ENCODE data around the gene HSPE1. TPM values are rescaled to one million over a fixed set of nuclear protein-coding genes. Genes with fewer than 3 reads are reported as not detected.

HSPE1 gene
- polyA plus RNA-seq, 1 donor from 2014 or later = 177 TPM

DNA sequence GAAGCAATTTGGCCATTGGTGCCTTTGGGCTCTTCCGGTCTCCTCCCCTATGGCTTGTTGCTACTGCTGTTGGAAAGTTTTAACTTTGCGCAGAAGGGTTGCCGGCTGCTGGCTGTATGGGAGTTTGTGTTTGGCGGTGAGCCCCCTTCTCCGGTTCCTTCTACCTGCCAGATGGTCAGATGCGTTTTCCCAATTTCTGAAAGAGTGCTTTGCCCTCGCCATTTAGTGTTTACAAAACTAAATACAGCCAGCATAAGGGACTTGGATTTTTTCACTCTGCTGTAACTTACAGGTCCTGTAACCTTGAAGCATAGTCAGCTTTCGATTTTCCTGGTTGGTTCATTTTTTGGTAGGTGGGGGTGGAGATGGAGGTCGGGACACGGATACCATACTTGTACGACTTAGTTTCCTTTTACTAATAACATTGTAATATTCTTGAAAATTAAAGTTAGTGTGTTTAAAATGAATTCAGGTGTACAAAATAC, 46.2 kb upstream of the HSPE1 start:
- peak overlapping the region; percentile 88 for H3K4me3 ChIP-seq (ENCODE audit: low read length)
- H2AFZ ChIP-seq (ENCODE audit: low read depth, low read length) = peak overlapping the region; percentile 96
- H3K9me2 ChIP-seq (ENCODE audit: insufficient read depth, low read length) = no peaks in the 10 kb centered on the region
- no peaks in the 10 kb centered on the region for H4K20me1 ChIP-seq (ENCODE audit: insufficient read depth)
- H3K79me2 ChIP-seq (replicated peaks; ENCODE audit: insufficient read depth, low read length) = peaks cover 22% of the 10 kb centered on the region
- peak overlapping the region; percentile 83 for H3K27ac ChIP-seq (ENCODE audit: low read length)
- no peaks in the 10 kb centered on the region for H3K27me3 ChIP-seq (ENCODE audit: insufficient read depth, low read depth, low read length)
- TF ChIP-seq RAD21 (conservative IDR thresholded peaks at IDR 0.05) = no peak
- no peak for TF ChIP-seq POLR2AphosphoS5 (IDR thresholded peaks at IDR 0.05)
- TF ChIP-seq, protein P1, sequence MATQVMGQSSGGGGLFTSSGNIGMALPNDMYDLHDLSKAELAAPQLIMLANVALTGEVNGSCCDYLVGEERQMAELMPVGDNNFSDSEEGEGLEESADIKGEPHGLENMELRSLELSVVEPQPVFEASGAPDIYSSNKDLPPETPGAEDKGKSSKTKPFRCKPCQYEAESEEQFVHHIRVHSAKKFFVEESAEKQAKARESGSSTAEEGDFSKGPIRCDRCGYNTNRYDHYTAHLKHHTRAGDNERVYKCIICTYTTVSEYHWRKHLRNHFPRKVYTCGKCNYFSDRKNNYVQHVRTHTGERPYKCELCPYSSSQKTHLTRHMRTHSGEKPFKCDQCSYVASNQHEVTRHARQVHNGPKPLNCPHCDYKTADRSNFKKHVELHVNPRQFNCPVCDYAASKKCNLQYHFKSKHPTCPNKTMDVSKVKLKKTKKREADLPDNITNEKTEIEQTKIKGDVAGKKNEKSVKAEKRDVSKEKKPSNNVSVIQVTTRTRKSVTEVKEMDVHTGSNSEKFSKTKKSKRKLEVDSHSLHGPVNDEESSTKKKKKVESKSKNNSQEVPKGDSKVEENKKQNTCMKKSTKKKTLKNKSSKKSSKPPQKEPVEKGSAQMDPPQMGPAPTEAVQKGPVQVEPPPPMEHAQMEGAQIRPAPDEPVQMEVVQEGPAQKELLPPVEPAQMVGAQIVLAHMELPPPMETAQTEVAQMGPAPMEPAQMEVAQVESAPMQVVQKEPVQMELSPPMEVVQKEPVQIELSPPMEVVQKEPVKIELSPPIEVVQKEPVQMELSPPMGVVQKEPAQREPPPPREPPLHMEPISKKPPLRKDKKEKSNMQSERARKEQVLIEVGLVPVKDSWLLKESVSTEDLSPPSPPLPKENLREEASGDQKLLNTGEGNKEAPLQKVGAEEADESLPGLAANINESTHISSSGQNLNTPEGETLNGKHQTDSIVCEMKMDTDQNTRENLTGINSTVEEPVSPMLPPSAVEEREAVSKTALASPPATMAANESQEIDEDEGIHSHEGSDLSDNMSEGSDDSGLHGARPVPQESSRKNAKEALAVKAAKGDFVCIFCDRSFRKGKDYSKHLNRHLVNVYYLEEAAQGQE (IDR thresholded peaks at IDR 0.05; ENCODE audit: borderline replicate concordance) = no peak
- TF ChIP-seq MXI1 (conservative IDR thresholded peaks at IDR 0.05; ENCODE audit: poor library complexity, severe bottlenecking) = no peak
- TF ChIP-seq EP300 (conservative IDR thresholded peaks at IDR 0.05; ENCODE audit: poor library complexity, severe bottlenecking) = no peak
- TF ChIP-seq, protein P2, sequence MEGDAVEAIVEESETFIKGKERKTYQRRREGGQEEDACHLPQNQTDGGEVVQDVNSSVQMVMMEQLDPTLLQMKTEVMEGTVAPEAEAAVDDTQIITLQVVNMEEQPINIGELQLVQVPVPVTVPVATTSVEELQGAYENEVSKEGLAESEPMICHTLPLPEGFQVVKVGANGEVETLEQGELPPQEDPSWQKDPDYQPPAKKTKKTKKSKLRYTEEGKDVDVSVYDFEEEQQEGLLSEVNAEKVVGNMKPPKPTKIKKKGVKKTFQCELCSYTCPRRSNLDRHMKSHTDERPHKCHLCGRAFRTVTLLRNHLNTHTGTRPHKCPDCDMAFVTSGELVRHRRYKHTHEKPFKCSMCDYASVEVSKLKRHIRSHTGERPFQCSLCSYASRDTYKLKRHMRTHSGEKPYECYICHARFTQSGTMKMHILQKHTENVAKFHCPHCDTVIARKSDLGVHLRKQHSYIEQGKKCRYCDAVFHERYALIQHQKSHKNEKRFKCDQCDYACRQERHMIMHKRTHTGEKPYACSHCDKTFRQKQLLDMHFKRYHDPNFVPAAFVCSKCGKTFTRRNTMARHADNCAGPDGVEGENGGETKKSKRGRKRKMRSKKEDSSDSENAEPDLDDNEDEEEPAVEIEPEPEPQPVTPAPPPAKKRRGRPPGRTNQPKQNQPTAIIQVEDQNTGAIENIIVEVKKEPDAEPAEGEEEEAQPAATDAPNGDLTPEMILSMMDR (IDR thresholded peaks at IDR 0.05; ENCODE audit: poor library complexity, severe bottlenecking) = no peak
- no peak for TF ChIP-seq TAF1 (IDR thresholded peaks at IDR 0.05; ENCODE audit: low read depth)
- TF ChIP-seq EZH2 (IDR thresholded peaks at IDR 0.05; ENCODE audit: borderline replicate concordance, insufficient read depth, low read length, poor library complexity, severe bottlenecking) = no peak
- TF ChIP-seq SMC3 (conservative IDR thresholded peaks at IDR 0.05; ENCODE audit: poor library complexity) = no peak
- peak overlapping the region; percentile 82 for H3K9ac ChIP-seq (ENCODE audit: low read length)
- no peaks in the 10 kb centered on the region for H3K9me3 ChIP-seq (ENCODE audit: low read length)
- peak overlapping the region; percentile 87 for H3K4me2 ChIP-seq (ENCODE audit: low read length)
- H3F3A ChIP-seq (ENCODE audit: insufficient read depth, low read length, poor library complexity, severe bottlenecking) = peaks cover 3% of the 10 kb centered on the region
- H3K36me3 ChIP-seq (ENCODE audit: insufficient read depth, low read length) = no peaks in the 10 kb centered on the region

DNA sequence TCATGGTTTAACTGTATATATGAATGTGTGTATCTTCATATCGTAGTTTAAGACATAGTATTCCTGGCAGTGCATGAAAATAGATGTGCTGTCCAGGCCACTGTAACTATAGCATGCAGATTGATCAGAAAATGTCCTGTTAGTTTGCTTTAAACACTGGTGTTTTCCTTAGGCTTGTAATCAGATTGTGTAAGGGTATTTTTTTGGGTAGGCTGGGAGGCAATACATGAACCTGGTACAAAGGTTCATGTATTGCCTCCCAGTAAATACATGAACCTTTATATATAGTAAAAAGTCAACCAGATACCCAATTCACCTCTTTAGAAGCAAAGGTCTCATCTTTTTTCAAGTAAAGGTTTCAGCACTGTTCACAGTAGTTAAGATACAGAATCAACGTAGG, 45.3 kb upstream of the HSPE1 start:
- Histone ChIP-seq H3K9me2 (ENCODE audit: insufficient read depth, low read length) (no peaks in the 10 kb centered on the region), H3K9ac (ENCODE audit: low read length) (no peak overlapping the region), H3K27me3 (ENCODE audit: insufficient read depth, low read depth, low read length) (no peaks in the 10 kb centered on the region), H3K79me2 (replicated peaks; ENCODE audit: insufficient read depth, low read length) (peaks cover 22% of the 10 kb centered on the region), H3F3A (ENCODE audit: insufficient read depth, low read length, poor library complexity, severe bottlenecking) (peaks cover 3% of the 10 kb centered on the region), H3K36me3 (ENCODE audit: insufficient read depth, low read length) (no peaks in the 10 kb centered on the region), H3K27ac (ENCODE audit: low read length) (no peak overlapping the region), H2AFZ (ENCODE audit: low read depth, low read length) (no peak overlapping the region), H3K4me3 (ENCODE audit: low read length) (peak overlapping the region; percentile 88), H3K9me3 (ENCODE audit: low read length) (no peaks in the 10 kb centered on the region), H4K20me1 (ENCODE audit: insufficient read depth) (no peaks in the 10 kb centered on the region), H3K4me2 (ENCODE audit: low read length) (peak overlapping the region; percentile 87)
- TF ChIP-seq MXI1 (conservative IDR thresholded peaks at IDR 0.05; ENCODE audit: poor library complexity, severe bottlenecking) = no peak
- TF ChIP-seq, protein P2 (IDR thresholded peaks at IDR 0.05; ENCODE audit: poor library complexity, severe bottlenecking) = no peak
- TF ChIP-seq TAF1 (IDR thresholded peaks at IDR 0.05; ENCODE audit: low read depth) = no peak
- no peak for TF ChIP-seq POLR2AphosphoS5 (IDR thresholded peaks at IDR 0.05)
- TF ChIP-seq RAD21 (conservative IDR thresholded peaks at IDR 0.05) = no peak
- TF ChIP-seq SMC3 (conservative IDR thresholded peaks at IDR 0.05; ENCODE audit: poor library complexity) = no peak
- TF ChIP-seq EZH2 (IDR thresholded peaks at IDR 0.05; ENCODE audit: borderline replicate concordance, insufficient read depth, low read length, poor library complexity, severe bottlenecking) = no peak
- TF ChIP-seq EP300 (conservative IDR thresholded peaks at IDR 0.05; ENCODE audit: poor library complexity, severe bottlenecking) = no peak
- TF ChIP-seq, protein P1 (IDR thresholded peaks at IDR 0.05; ENCODE audit: borderline replicate concordance) = no peak

Data from neural cell (in vitro differentiated cells).